ENCODE data around the gene CLASRP. TPM values are rescaled to one million over a fixed set of nuclear protein-coding genes. Genes with fewer than 3 reads are reported as not detected.
A peak's percentile ranks its signal among the peaks of the same experiment; 100 is the strongest.

Gene CLASRP
- total and polyA plus RNA-seq, 9 of the 15 experiments (the other 6 are each of a cell fraction or from before 2014, with no cell fraction given): 0.94 to 86.3 (median 44.0) TPM

GRCh38 chr19:45095496-45096413 lies 56.9 kb downstream of the CLASRP start:
- H3K36me3 ChIP-seq (ENCODE audit: control insufficient read depth, insufficient read depth, low read length): peaks cover 74% of the 10 kb centered on the region; the same call in 2 of the 3 replicates
- ATAC-seq: no peak
- intact Hi-C loops (cut with micrococcal nuclease): no loop called here
- 66% methylated on average over 13 of the region's 14 CpGs for WGBS (ENCODE audit: insufficient coverage, low coverage, missing lambda C conversion rate)
- POLR2A ChIA-PET: interaction anchor here (0.7 kb wide), 1 partner anchor 27 kb away, joined by 3 read pairs; no protein-coding TSS in a partner anchor
- no peaks in the 10 kb centered on the region for H3K9me3 ChIP-seq (replicated peaks; ENCODE audit: control insufficient read depth, insufficient read depth, low read depth, low read length)
- FAIRE-seq: no peak
- H3K27ac ChIP-seq (ENCODE audit: extremely low read depth, low read depth, low read length): peak overlapping the region; percentile 15; the same call in 1 of the 3 replicates
- peaks cover 83% of the 10 kb centered on the region for H3K79me2 ChIP-seq (ENCODE audit: control insufficient read depth, insufficient read depth, low read length)
- no peak overlapping the region for H2AFZ ChIP-seq (ENCODE audit: low read depth, low read length)
- H3K9ac ChIP-seq (ENCODE audit: insufficient read depth in 1 of 2, low read depth in 2 of 2, low read length in 2 of 2): peak overlapping the region in 1 of 2 experiments; percentile 56; a peak in 1 of 4 replicates
- DNase-seq (ENCODE audit: extremely low read depth in 1 of 4, low spot score in 3 of 4): no peak
- H3K27me3 ChIP-seq (ENCODE audit: control insufficient read depth in 2 of 2, insufficient read depth in 2 of 2, low read length in 2 of 2): no peaks in the 10 kb centered on the region
- H3K9me1 ChIP-seq (ENCODE audit: control insufficient read depth, insufficient read depth, low read length): peaks cover 12% of the 10 kb centered on the region
- 0 out of 2 replicates have a peak overlapping the region, but pooled peaks have one; percentile 1 for H3K4me2 ChIP-seq (ENCODE audit: insufficient read depth, low read length)
- in situ Hi-C loops (cut with MboI): no loop called here
- CTCF ChIA-PET (ENCODE audit: low intra/inter-chr PET ratio): no interaction called here
- H4K20me1 ChIP-seq (replicated peaks; ENCODE audit: control insufficient read depth, insufficient read depth, low read length): peaks cover 51% of the 10 kb centered on the region
- BruUV-seq (replicated peaks): no TSS peak
- peaks cover 48 to 84% of the 10 kb centered on the region in 2 experiments for H3K4me1 ChIP-seq (replicated peaks in 1 of 2; ENCODE audit: control insufficient read depth in 2 of 2, insufficient read depth in 2 of 2, low read length in 2 of 2)
- no peak overlapping the region for H3K4me3 ChIP-seq
- no peak for TF ChIP-seq ZNF75A (CRISPR knock-in tag; IDR thresholded peaks at IDR 0.05)
- no peak for TF ChIP-seq ESRRB (CRISPR knock-in tag; IDR thresholded peaks at IDR 0.05; ENCODE audit: borderline replicate concordance)
- TF ChIP-seq BCOR (IDR thresholded peaks at IDR 0.05): peak; percentile 91
- TF ChIP-seq PREB (CRISPR knock-in tag; IDR thresholded peaks at IDR 0.05): no peak
- no peak for TF ChIP-seq STAT5A (IDR thresholded peaks at IDR 0.05; ENCODE audit: borderline replicate concordance, low read length)
- TF ChIP-seq GABPB1 (CRISPR knock-in tag; IDR thresholded peaks at IDR 0.05): no peak
- TF ChIP-seq CEBPB (tag; IDR thresholded peaks at IDR 0.05): peak; percentile 75
- TF ChIP-seq CEBPG (CRISPR knock-in tag; IDR thresholded peaks at IDR 0.05): 0 out of 2 replicates have a peak, but pooled peaks have one; percentile 10
- no peak for TF ChIP-seq CEBPG (tag; conservative IDR thresholded peaks at IDR 0.05 in 1 of 2, IDR thresholded peaks at IDR 0.05 in 1 of 2)
- TF ChIP-seq ZBED1 (IDR thresholded peaks at IDR 0.05): no peak
- no peak for TF ChIP-seq ZNF282 (CRISPR knock-in tag; IDR thresholded peaks at IDR 0.05)
- 0 out of 2 replicates have a peak, but pooled peaks have one; percentile 5 for TF ChIP-seq CBFA2T3 (IDR thresholded peaks at IDR 0.05)
- no peak for TF ChIP-seq POLR2G (IDR thresholded peaks at IDR 0.05; ENCODE audit: low read depth, low read length)
- TF ChIP-seq MYBL2 (IDR thresholded peaks at IDR 0.05; ENCODE audit: low read depth): no peak
- TF ChIP-seq MYBL2 (CRISPR knock-in tag; IDR thresholded peaks at IDR 0.05; ENCODE audit: borderline replicate concordance): no peak
- no peak for TF ChIP-seq ELF4 (CRISPR knock-in tag; IDR thresholded peaks at IDR 0.05)
- peak; percentile 52; the same call in 1 of the 2 replicates for TF ChIP-seq HDAC2 (IDR thresholded peaks at IDR 0.05)
- TF ChIP-seq CHAMP1 (IDR thresholded peaks at IDR 0.05): no peak
- TF ChIP-seq ID3 (CRISPR knock-in tag; IDR thresholded peaks at IDR 0.05): no peak
- TF ChIP-seq ID3 (tag; IDR thresholded peaks at IDR 0.05): no peak
